HG02798 (cell line): ENCODE data around the gene GNB1.
A peak's percentile ranks its signal among the peaks of the same experiment; 100 is the strongest.

Experiments
- ATAC-seq: cut with Tn5 transposase; IDR thresholded peaks from one replicate; pipeline ENCODE4 v1.9.1; 2021; ENCODE audit warnings: mild to moderate bottlenecking; ENCODE audit not compliant: unreplicated experiment, poor library complexity

The GNB1 gene

GRCh38 chr1:1922956-1923833, 32.3 kb upstream of the GNB1 start:
- no peak for ATAC-seq

GRCh38 chr1:1922702-1922955, 31.7 kb upstream of the GNB1 start:
- ATAC-seq, result no peak

GRCh38 chr1:1921901-1922701, 31.2 kb upstream of the GNB1 start:
- no peak for ATAC-seq

GRCh38 chr1:1921459-1921862, 30.6 kb upstream of the GNB1 start:
- ATAC-seq, result no peak

GRCh38 chr1:1920608-1921458, 29.9 kb upstream of the GNB1 start:
- no peak for ATAC-seq

GRCh38 chr1:1920057-1920607, 29.2 kb upstream of the GNB1 start:
- no peak for ATAC-seq

GRCh38 chr1:1919304-1920056, 28.6 kb upstream of the GNB1 start:
- peak; percentile 86 for ATAC-seq

- peak; percentile 21 for ATAC-seq
Measured at GRCh38 chr1:1918901-1919303, 28.0 kb upstream of the GNB1 start, which contains the start of gene TMEM52. TMEM52 (minus strand) TSS chr1:1919279; CDS start chr1:1919265, 14 bp downstream.

GRCh38 chr1:1917995-1918900, 27.4 kb upstream of the GNB1 start:
- no peak for ATAC-seq

GRCh38 chr1:1917304-1917976, 26.6 kb upstream of the GNB1 start:
- no peak for ATAC-seq

GRCh38 chr1:1916851-1917251, 26.0 kb upstream of the GNB1 start:
- ATAC-seq, result no peak

- no peak for ATAC-seq
Measured at GRCh38 chr1:1915911-1916840, 25.3 kb upstream of the GNB1 start.

- no peak for ATAC-seq
Measured at GRCh38 chr1:1914971-1915692, 24.2 kb upstream of the GNB1 start, which contains the start of gene CALML6. CALML6 (plus strand) TSS chr1:1915260; CDS start chr1:1915281, 21 bp downstream.

- ATAC-seq, result no peak
Measured at GRCh38 chr1:1914101-1914970, 23.4 kb upstream of the GNB1 start.

GRCh38 chr1:1911350-1912041, 20.6 kb upstream of the GNB1 start:
- no peak for ATAC-seq
